Measurements from ENCODE around the gene RAMP3.

- TF ChIP-seq CTCF (IDR thresholded peaks at IDR 0.05) (no peak), POLR2AphosphoS5 (IDR thresholded peaks at IDR 0.05; ENCODE audit: low read depth, low read length) (no peak)
Measured at GRCh38 chr7:45119550-45119949, 38.0 kb upstream of the RAMP3 start.

Data from Panc1 (cell line).